Stomach (tissue), 4 donors: ENCODE data around the gene GPC5.

Source experiments
- EP300 ChIP-seq: sonication (generic); formaldehyde crosslinking; IDR thresholded peaks from one replicate; pipeline ENCODE4 v1.6.1; 2017; ENCODE audit warnings: antibody characterized with exemption
- POLR2A ChIP-seq, 4 donors: fragments of 450-650 bp; IDR thresholded peaks; one replicate each; pipeline ENCODE4 v1.6.1; 2016; ENCODE audit warnings: antibody characterized with exemption in 4 of 4, control low read depth in 2 of 4, mild to moderate bottlenecking in 1 of 4, moderate library complexity in 1 of 4
- POLR2AphosphoS5 ChIP-seq, 3 donors: sonication (generic); formaldehyde crosslinking; IDR thresholded peaks; one replicate each; pipeline ENCODE4 v1.6.1; 2016; ENCODE audit warnings: antibody characterized with exemption in 3 of 3
- TF ChIP-seq, protein P1 (sequence below), 7 experiments: fragments of 450-650 bp in 4 of 7; fragments of 200-600 bp in 3 of 7; sonication (generic) in 3 of 7; IDR thresholded peaks; one replicate each; pipeline ENCODE4 v1.5.1; 2016 to 2019; ENCODE audit warnings: antibody characterized with exemption in 7 of 7, control low read depth in 2 of 7, mild to moderate bottlenecking in 1 of 7

DNA sequence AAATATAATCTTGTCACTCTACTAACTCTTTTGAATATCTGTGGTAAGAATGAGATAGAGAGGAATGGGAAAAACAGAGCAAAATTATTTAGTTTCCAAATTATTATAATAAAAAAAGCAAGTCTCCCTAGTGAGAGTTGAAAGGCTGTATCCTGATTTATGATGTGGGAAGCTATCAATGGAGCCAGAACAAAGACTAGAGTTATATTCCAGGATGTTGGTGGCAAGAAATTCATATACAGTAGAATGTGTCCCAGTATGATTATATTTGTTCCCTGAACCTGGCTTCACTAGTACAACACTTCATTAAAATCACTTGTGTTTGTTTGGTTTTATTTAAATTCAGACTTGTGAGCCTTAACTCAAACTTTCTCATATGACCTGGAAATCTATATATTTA is 630.3 kb downstream of the GPC5 start:
- TF ChIP-seq POLR2A (IDR thresholded peaks at IDR 0.05) = no peak
- TF ChIP-seq EP300 = no peak
- TF ChIP-seq, protein P1, sequence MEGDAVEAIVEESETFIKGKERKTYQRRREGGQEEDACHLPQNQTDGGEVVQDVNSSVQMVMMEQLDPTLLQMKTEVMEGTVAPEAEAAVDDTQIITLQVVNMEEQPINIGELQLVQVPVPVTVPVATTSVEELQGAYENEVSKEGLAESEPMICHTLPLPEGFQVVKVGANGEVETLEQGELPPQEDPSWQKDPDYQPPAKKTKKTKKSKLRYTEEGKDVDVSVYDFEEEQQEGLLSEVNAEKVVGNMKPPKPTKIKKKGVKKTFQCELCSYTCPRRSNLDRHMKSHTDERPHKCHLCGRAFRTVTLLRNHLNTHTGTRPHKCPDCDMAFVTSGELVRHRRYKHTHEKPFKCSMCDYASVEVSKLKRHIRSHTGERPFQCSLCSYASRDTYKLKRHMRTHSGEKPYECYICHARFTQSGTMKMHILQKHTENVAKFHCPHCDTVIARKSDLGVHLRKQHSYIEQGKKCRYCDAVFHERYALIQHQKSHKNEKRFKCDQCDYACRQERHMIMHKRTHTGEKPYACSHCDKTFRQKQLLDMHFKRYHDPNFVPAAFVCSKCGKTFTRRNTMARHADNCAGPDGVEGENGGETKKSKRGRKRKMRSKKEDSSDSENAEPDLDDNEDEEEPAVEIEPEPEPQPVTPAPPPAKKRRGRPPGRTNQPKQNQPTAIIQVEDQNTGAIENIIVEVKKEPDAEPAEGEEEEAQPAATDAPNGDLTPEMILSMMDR (IDR thresholded peaks at IDR 0.05) = no peak
- TF ChIP-seq POLR2AphosphoS5 (IDR thresholded peaks at IDR 0.05) = no peak
